GM12892 (cell line): ENCODE results near the gene DUOX2.
"Not testable (repeated sequence)": the region's sequence is repeated elsewhere in the genome, so short reads cannot be mapped to it uniquely, and the experiment has no call there.

ENCODE experiments used
- DNase-seq: peaks from one replicate; pipeline ENCODE4 v3.0.0; 2011; ENCODE audit not compliant: insufficient read length
- FAIRE-seq: peaks from 2 replicates; lab custom pipeline; 2011; peaks lifted over from hg19 to GRCh38; lab: Jason Lieb, UNC
- POLR2A ChIP-seq: IDR thresholded peaks from 2 replicates; pipeline ENCODE4 v1.6.1; 2011; ENCODE audit warnings: low read depth, low read length, control low read depth
- POLR2AphosphoS5 ChIP-seq: IDR thresholded peaks from 2 replicates; pipeline ENCODE4 v1.6.1; 2011; ENCODE audit warnings: low read depth, low read length, control low read depth
- TAF1 ChIP-seq: IDR thresholded peaks from 2 replicates; pipeline ENCODE4 v1.6.1; 2011; ENCODE audit warnings: low read depth, mild to moderate bottlenecking, control low read depth, low read length, borderline replicate concordance

DUOX2 gene

DNA sequence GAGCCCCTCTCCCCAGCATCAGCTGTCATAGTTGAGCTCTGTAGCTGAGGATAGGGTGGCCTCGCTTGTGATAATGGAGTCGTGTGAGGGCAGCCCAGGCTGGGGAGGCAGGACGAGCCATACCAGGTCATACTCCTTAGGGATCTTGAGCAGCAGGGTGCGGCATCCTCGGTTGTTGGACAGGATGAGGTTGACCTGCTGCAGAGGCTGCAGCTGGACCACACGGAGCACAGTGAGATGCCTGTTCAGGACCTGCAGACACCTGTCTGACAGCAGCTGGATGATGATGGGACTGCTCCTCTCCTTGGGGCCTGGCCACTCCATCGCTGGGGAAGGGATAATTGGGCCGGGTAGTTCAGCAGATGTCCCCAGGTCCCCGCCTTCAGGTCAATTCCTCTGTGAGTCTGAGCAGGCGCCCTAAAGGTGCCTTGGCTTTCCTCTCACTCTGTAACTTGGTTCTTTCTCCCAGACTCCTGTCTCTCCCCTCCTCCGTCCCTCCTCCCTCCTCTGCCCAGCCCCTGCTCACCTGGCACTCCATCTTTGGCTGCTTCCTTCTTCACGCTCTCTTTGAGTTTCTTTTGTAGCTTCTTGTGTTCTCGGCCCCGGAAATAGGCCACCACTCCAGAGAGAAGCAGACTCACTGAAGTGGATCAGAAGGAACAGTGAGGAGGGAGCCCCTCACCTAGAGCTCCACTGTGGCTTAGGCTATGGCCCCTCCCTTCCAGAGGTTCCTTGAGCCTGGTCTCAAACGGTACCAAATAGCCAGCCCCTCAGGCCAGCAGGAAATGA is 7.8 kb downstream of the DUOX2 start:
- DNase-seq (no peak), FAIRE-seq (no peak)
- TF ChIP-seq POLR2AphosphoS5 (no peak), POLR2A (no peak), TAF1 (no peak)

GRCh38 chr15:45105586-45105985 is 8.4 kb downstream of the DUOX2 start:
- FAIRE-seq (no peak), DNase-seq (no peak)
- no peak for TF ChIP-seq POLR2AphosphoS5
- no peak for TF ChIP-seq POLR2A
- no peak for TF ChIP-seq TAF1

DNA sequence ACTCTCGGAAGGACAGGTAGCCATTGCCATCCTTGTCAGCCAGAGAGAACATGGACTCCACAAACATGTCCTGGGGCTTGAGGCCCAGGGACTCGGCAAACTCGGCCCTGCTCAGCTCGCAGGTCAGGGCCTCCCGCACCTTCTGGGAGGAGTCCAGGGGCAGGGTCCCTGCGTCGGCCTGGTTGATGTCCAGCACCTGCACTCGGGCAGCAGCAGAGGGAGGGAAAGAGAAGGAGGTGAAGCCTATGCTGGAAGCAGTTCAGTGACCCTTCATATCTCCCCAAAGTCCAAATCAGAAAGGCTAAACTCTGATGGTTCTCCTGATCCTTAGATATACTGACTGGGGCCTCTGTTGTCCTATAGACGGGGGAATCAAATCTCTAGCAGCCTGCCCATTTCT is 9.8 kb downstream of the DUOX2 start:
- DNase-seq, FAIRE-seq: not testable (repeated sequence)

GRCh38 chr15:45102226-45102625 is 11.7 kb downstream of the DUOX2 start:
- DNase-seq (no peak), FAIRE-seq (no peak)
- no peak for TF ChIP-seq POLR2A
- TF ChIP-seq TAF1 = no peak
- TF ChIP-seq POLR2AphosphoS5 = no peak

- no peak for DNase-seq
- FAIRE-seq = no peak
- no peak for TF ChIP-seq TAF1
- no peak for TF ChIP-seq POLR2AphosphoS5
- no peak for TF ChIP-seq POLR2A
These were observed 12.2 kb downstream of the DUOX2 start for GRCh38 chr15:45101749-45102148.

DNA sequence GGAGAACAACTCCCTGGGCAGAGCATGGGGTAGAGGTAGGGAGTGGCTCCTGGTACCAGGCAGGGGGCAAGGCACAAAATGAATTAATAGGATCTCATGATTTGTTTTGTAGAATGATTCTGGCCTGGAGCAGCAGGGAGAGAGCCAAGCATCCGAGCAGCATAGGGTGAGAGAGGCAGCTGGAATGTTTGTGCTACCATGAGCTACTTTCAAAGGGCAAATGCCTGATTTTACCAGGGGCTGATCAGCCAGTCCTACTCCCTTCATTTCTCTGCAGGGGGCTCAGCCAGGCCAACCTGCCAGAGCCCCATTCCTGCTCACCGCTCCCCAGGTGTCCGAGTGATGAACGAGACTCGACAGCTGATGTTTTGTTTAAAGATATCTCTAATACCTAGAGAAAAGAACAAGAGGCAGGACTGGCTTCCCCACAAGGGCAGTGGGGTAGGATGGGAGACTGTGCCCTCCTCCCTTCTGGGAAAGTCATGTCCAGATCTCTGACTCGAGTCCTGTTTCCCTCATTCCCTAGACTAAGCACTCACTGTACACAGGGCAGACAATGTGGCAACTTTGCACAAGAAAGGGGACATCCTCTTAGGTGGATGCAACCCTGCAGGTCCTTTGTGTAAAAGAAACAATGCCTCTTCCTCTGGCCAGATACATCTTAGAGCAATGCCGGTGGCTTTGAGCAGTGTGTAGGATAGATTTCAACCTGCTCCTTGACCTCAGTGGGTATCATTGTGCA is 12.9 kb downstream of the DUOX2 start:
- FAIRE-seq (no peak), DNase-seq (no peak)
- TF ChIP-seq POLR2A = no peak
- no peak for TF ChIP-seq POLR2AphosphoS5
- TF ChIP-seq TAF1 = no peak

- no peak for FAIRE-seq
- TF ChIP-seq TAF1 (no peak), POLR2AphosphoS5 (no peak), POLR2A (no peak)
- DNase-seq = no peak
These were observed 14.3 kb downstream of the DUOX2 start for GRCh38 chr15:45099549-45100165.

GRCh38 chr15:45097466-45097865 is 16.5 kb downstream of the DUOX2 start:
- no peak for FAIRE-seq
- DNase-seq = no peak
- TF ChIP-seq POLR2AphosphoS5 (no peak), TAF1 (no peak), POLR2A (no peak)

DNA sequence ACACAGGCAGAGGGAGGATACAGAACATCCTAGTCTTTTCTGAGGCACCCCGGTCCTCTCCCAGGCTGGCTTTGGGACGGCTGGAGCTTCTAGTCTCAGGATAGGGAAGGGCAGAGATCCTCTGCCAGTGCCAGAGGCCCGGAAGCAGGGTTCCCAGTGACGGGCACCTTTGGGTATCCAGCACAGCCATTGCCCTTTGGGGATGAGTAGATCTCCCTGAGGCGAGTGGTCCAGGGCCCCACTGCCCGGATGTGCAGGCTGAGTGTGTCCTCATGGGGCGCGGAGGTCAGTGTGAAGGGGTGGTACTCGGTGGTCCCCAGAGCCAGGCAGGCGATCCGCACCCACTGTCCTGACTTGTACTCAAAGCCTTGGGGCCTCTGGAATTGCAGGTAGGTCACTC is 18.3 kb downstream of the DUOX2 start:
- no peak for DNase-seq
- TF ChIP-seq TAF1 (no peak), POLR2AphosphoS5 (no peak), POLR2A (no peak)
- no peak for FAIRE-seq

- no peak for FAIRE-seq
- TF ChIP-seq POLR2AphosphoS5 (no peak), TAF1 (no peak)
- no peak for DNase-seq
These were observed 19.6 kb downstream of the DUOX2 start for GRCh38 chr15:45094358-45094730.

DNA sequence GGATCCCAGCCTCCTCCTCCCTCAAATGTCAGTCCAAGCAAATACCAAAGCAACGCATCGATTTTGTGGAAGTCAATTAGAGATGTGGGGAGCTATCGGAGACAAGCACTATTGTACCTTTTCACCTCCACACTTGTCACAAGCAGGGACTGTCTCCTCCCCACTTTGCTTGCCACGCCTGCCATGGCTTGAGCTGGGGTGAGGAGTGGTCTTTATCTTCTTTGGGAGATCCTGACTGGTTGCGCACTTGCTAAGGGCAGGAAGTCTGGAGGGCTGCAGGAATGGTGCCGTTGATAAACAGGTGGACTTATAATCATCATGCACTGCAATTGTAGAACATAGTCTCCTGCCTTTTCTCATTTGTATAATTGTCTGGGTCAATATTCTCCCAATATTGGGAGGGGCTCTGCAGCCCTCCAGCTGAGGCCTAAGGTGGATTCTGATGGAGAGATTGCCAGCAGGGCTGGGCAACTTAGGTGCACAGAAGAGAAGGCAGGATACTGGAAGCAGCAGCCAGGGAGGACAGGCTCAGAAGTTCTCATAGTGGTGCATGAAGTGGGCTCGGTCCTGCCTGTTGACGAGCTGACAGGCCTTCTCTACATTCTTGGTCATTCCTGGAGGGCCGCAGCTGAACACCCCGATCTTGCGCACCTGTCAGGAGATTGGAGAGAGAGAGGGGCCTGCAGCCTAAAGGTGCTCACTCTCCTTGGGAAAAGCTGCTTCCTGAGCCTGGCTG is 20.2 kb downstream of the DUOX2 start:
- DNase-seq (no peak), FAIRE-seq (no peak)
- TF ChIP-seq POLR2A (no peak), POLR2AphosphoS5 (no peak), TAF1 (no peak)

GRCh38 chr15:45093013-45093412 is 21.0 kb downstream of the DUOX2 start:
- FAIRE-seq (no peak), DNase-seq (no peak)
- no peak for TF ChIP-seq TAF1
- TF ChIP-seq POLR2A = no peak
- no peak for TF ChIP-seq POLR2AphosphoS5
